Forelimb muscle (tissue), 1 donor: ENCODE results near the gene ALX4. TPM values are rescaled to one million over a fixed set of nuclear protein-coding genes. Genes with fewer than 3 reads are reported as not detected.

ENCODE experiments used
- DNase-seq: peaks from one replicate; pipeline ENCODE4 v3.0.0-alpha.2; 2013; ENCODE audit warnings: low read depth
- polyA plus RNA-seq: library from polyadenylated mRNA; unstranded; fragments of 120-200 nt; gene quantifications from one replicate; pipeline ENCODE4 v1.2.1, GENCODE V29; 2013; ENCODE audit not compliant: insufficient read length

Gene ALX4
- polyA plus RNA-seq, 1 donor = 2.4 TPM

- DNase-seq = no peak
Measured at GRCh38 chr11:44335052-44335760, 25.3 kb upstream of the ALX4 start.

DNA sequence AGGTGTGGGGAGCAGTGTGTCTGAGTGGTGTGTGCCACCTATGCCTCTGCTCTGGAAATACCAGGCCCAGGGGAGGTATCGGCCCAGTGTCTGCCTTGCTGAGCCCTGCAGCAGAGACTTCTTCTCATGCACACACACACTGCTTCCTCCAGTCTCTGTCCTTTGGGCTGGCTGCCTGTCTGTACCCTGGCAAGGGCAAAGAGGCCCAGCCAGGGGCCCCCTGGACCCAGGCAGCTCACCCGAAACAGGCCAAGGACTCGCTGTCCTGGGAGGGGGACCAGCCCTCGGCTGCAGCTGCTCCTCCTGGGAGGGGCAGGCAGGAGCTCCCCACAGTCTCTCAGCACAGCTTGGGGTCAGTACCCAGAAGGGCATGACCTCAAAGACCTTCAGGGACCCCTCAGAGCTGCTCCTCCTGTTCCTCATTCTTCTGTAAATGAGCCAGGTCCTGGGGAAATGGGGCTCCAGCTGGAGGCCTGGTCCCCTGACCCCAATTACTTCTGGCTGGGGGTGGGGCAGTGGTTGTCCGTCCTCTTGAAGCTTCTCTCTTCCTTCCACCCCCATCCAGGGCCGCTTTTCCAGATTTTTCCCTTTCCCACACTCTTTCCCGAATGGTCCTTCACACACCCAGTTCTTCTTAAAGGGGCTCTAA, 24.5 kb upstream of the ALX4 start:
- DNase-seq = no peak

DNA sequence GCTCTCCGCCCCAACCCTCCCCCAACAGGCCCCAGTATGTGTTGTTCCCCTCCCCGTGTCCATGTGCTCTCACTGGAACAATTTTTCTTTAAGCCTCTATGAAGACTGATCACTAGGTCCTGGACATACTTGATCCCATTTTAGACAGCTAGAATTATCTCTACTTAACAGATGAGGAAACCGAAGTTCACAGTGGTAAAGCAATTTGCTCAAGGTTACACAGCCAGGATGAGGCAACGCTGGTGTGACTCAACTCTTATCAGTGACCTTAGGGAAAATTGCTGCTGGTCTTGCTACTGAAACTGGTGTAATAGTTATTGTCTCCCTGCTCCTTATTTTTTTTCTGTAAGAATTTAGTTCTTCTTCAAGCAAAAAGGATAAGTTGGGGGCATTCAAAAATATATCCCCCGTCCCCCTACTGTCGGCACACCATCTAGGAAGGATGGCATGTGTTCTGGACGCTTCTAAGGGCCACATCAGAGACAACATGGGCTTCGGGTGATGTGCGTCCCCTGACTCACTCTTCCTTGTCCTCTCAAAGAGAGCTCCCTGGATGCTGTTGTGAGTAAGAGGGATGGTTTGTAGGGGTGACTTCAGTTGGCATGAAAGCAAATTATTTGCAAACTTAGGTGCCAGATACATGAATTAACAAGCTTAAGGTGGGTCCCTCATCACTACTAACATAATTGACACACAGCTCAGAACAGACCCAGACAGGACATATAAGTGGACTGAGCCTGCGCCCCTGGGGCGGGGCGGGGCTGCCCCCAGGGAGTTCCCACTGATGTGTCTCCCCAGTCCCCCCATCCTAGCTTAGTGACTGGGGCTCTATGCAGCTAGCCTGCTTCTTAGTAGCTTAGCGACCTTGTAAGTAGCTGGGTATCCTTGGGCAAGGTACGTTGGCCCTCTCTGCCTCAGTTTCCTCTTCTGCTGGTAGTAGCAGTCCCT, 23.6 kb upstream of the ALX4 start:
- DNase-seq = no peak

- no peak for DNase-seq
Measured at GRCh38 chr11:44332665-44333064, 22.7 kb upstream of the ALX4 start.

DNA sequence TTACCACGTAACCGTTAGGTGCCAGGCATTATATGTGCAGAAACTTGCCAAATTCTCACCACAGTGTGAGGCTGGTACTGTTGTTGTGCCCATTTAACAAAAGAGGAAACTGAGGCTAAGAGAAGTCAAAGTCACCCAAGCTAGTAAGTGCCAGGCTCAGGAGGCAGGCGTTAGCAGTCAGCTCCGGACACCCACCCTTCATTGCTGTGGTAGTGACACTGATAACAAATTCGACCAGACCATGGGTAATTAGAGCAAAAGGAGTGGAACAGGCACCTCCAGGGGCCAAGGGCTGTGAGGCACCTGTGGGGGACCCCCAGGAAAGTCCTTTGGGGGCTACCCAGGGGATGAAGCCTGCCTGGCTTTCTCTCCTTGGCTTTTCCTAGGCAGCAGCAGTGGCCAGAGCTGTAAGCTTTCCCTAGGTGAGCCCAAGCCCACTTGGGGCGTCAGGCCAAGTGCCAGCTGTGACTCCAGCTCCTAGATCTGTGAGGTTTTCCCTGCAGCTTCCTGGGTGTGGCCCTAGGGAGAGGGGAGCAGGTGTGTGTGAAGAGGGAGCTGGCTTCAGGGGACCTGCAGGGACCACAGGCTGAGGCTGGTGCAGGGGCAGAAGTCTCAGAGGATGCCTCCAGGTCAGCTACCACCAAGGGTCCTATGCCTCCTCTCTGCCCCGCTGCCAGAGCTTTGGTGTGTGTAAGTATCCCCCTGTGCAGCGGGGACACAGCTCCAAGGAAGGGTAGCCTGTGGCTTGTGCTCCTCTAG, 19.7 kb upstream of the ALX4 start:
- DNase-seq = no peak

GRCh38 chr11:44328138-44328660, 18.3 kb upstream of the ALX4 start:
- no peak for DNase-seq

- no peak for DNase-seq
Measured at GRCh38 chr11:44327730-44328129, 17.8 kb upstream of the ALX4 start.

- DNase-seq = no peak
Measured at GRCh38 chr11:44326615-44327475, 16.9 kb upstream of the ALX4 start.

GRCh38 chr11:44325698-44326097, 15.8 kb upstream of the ALX4 start:
- DNase-seq = no peak

DNA sequence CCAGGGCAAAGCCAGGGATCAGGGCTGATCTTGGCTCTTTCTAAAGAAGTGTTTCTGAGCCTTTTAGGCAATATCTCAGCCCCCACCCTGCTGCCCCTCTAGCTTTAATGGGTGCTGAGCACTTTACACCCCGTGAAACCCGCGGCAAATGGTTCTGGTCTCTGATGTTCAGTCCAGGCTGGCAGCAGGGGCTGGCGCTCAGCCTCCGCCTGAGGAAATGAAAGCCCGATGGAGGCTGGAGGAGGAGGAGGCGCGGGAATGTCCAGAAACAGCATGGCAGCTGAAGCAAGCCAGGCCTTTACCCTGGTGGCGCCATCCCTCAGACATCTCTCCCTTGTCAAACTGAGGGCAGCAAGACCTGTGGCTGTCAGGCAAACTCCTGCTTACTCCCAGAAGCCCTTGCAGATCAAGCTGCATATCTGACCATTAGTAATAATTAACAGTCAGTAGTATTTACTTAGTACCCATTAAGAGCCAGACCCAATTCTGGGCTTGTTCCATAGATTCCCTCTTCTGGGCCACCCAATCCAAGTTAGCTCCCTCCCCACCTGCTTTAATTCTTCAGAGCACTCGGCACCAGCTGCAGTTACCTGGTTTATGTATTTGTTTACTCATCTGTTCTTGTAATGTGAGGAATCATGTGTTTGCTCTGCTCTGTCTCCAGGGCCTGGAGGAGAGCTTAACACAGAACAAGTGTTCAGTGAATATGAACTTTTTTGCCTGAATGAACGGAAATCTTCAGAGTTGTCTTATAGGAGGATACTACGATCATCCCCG, 15.0 kb upstream of the ALX4 start:
- DNase-seq = no peak

- DNase-seq = no peak
Measured at GRCh38 chr11:44324222-44324621, 14.3 kb upstream of the ALX4 start.

DNA sequence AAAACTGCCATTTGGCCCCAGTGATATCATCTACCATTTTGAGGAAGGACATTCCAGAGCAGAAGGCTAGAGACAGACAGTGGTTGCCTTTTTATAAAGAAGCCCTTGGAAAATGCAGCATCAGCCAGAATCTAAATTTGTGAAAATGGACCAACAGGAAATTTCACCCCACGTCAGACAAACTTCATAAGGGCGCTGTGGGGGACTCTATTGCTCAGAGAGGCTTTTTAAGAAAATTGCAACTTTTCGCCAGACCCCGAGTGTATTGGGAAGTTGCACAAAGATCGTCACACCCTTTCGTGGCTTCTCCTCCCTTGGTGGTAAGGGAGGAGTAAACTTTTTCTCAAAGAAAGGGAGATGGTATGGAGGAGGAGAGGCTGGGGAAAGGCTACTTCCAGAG, 12.3 kb upstream of the ALX4 start:
- no peak for DNase-seq

GRCh38 chr11:44321059-44321458, 11.1 kb upstream of the ALX4 start:
- no peak for DNase-seq

- no peak for DNase-seq
Measured at GRCh38 chr11:44320289-44320973, 10.5 kb upstream of the ALX4 start.

- no peak for DNase-seq
Measured at GRCh38 chr11:44319552-44320288, 9.8 kb upstream of the ALX4 start.

DNA sequence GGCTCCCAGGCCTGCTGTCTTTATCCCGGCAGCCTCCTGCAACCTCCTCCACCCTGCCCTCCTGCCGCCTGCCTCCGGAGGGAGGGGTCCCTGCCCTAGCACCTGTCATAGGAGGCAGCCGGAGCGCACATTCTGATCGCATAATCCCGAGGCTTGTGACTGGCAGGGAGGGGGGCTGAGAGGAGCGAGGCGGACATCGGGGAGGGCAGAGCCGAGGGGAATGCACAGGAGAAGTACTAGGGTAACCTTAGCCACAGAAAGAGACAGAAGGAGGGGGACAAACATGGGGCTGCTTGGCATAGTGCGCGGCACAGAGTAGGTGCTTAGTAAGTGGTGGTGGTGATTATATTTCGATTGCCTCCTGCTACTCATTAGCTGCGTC, 9.2 kb upstream of the ALX4 start:
- no peak for DNase-seq

DNA sequence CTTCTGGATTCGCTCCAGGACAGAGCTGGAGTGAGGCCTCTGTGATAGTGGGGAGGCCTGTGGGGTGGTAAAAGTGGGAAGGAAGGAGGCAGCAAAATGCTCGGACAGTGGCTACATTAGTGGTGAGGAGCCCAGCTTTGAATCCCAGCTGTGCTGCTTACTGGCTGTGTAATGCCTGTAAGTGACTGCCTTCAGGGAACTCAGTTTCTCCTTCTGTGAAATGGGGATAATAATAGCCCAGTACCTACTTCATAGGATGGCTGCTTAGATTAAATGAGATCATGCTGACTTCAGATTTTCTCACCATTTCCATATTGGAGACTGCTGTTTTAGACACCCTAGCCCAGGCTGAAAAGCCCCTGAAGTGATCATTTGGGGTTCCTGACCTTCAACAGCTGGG, 8.4 kb upstream of the ALX4 start:
- DNase-seq = no peak

DNA sequence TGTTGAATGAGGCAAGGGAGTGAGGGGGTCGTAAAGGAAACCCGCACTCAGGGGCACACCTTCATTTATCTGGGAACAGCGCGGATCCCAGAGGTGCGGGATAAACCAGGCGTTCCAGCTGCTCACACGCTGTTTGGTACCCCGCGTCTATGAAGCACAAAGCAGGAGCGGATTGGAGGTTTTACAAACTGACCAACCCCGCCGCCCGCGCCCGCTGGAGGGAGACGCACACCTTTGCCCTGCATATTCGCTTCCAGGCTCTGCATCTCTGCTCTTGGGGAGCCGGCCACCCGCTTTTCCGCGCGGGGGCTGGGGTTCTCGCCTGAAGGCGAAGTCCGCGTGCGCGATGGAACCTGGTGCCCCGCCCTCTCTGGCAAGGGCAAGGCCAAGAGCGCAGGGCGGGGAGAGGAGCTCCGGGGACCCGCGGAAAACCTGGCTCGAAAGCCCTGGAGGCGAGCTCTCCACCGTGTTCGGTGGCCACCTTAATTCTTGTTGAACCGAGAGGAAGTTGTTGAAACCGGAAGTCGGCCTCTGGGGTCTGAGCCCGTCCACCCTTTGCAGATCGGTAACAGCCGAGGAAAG, 6.8 kb upstream of the ALX4 start:
- no peak for DNase-seq
